Stimulated activated CD8-positive, alpha-beta memory T cell treated with anti-CD3 and anti-CD28 coated beads, Interleukin-12 subunit alpha, Interleukin-12 subunit beta, amount 100 ng/mL, for 24 hours (primary cell): ENCODE results near the gene ACTRT3.
"Not testable (repeated sequence)": the region's sequence is repeated elsewhere in the genome, so short reads cannot be mapped to it uniquely, and the experiment has no call there.

Source experiments
- DNase-seq: peaks from one replicate; pipeline ENCODE4 v3.0.0-alpha.2; 2020; ENCODE audit errors: extremely low read depth

ACTRT3 gene

GRCh38 chr3:169772897-169773816, 3.8 kb upstream of the ACTRT3 start, which contains the start of gene MYNN:
Gene MYNN, plus strand, starts transcription at chr3:169773396. Its CDS starts 900 bp downstream, at chr3:169774296.
- DNase-seq: peak; percentile 82

GRCh38 chr3:169772305-169772896, 3.0 kb upstream of the ACTRT3 start:
- DNase-seq: no peak

GRCh38 chr3:169771497-169772304, 2.3 kb upstream of the ACTRT3 start:
- peak; percentile 14 for DNase-seq

GRCh38 chr3:169764882-169765612, 4.3 kb downstream of the ACTRT3 start, which contains the start of gene TERC:
Gene TERC, minus strand, starts transcription at chr3:169765060.
- peak; percentile 81 for DNase-seq

- peak; percentile 28 for DNase-seq
Observed at GRCh38 chr3:169764312-169764881, 5.0 kb downstream of the ACTRT3 start.

- no peak for DNase-seq
Observed at GRCh38 chr3:169760479-169760878, 8.9 kb downstream of the ACTRT3 start.

GRCh38 chr3:169759256-169759655, 10.1 kb downstream of the ACTRT3 start:
- DNase-seq: no peak

GRCh38 chr3:169758359-169758994, 10.9 kb downstream of the ACTRT3 start:
- DNase-seq: no peak

- DNase-seq: no peak
Observed at GRCh38 chr3:169755488-169755887, 13.9 kb downstream of the ACTRT3 start.

GRCh38 chr3:169754711-169755110, 14.7 kb downstream of the ACTRT3 start:
- DNase-seq: no peak

GRCh38 chr3:169751875-169752274, 17.5 kb downstream of the ACTRT3 start:
- DNase-seq: no peak

GRCh38 chr3:169750665-169751064, 18.7 kb downstream of the ACTRT3 start:
- DNase-seq: no peak

- no peak for DNase-seq
Observed at GRCh38 chr3:169748670-169749069, 20.7 kb downstream of the ACTRT3 start.

GRCh38 chr3:169746924-169747323, 22.4 kb downstream of the ACTRT3 start:
- no peak for DNase-seq

GRCh38 chr3:169744366-169745054, 24.9 kb downstream of the ACTRT3 start:
- no peak for DNase-seq

GRCh38 chr3:169739067-169739466, 30.3 kb downstream of the ACTRT3 start:
- no peak for DNase-seq

- DNase-seq: not testable (repeated sequence)
Observed at GRCh38 chr3:169731857-169732256, 37.5 kb downstream of the ACTRT3 start.

GRCh38 chr3:169722724-169723123, 46.6 kb downstream of the ACTRT3 start:
- DNase-seq: no peak

- DNase-seq: not testable (repeated sequence)
Observed at GRCh38 chr3:169718415-169718814, 50.9 kb downstream of the ACTRT3 start.
